Measurements from ENCODE around the gene SH2D5.

The SH2D5 gene

DNA sequence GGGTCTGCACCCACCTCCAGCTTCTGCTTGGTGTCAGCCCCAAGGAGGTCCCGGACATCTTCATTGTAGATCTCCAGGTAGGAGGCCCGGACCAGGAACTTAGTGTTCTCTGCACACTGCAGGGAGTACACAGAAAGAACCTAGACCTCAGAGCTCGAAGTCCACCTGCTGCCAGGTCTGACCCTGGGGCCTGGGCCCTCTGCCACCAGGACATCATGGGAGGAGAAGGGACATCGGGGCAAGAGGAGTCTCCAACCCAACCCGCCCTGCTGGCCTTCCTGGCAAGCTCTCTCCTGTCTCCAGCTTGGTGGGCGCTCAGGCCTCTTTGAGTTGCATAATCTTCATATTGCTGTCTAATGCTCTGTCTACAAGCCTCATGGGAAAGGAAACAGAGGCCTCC is 19.1 kb downstream of the SH2D5 start:
- DNase-seq: no peak

DNA sequence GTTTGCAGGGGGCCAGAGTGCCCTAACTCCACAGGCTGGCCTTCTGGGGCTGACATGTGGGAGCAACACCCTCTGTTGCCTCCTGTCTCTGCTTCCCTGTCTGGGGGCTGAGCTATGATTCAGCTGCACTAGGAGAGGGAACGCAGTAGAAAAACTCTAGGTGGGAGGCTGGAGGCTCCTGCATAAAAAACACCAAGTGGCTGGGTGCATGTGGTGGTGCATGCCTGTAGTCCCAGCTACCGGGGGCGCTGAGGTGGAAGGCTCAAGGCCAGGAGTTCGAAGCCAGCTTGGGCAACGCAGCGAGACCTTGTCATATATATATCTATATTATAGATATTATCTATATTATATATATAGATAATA is 20.3 kb downstream of the SH2D5 start:
- DNase-seq: peak in 1 of 2 donors; percentile 26

DNA sequence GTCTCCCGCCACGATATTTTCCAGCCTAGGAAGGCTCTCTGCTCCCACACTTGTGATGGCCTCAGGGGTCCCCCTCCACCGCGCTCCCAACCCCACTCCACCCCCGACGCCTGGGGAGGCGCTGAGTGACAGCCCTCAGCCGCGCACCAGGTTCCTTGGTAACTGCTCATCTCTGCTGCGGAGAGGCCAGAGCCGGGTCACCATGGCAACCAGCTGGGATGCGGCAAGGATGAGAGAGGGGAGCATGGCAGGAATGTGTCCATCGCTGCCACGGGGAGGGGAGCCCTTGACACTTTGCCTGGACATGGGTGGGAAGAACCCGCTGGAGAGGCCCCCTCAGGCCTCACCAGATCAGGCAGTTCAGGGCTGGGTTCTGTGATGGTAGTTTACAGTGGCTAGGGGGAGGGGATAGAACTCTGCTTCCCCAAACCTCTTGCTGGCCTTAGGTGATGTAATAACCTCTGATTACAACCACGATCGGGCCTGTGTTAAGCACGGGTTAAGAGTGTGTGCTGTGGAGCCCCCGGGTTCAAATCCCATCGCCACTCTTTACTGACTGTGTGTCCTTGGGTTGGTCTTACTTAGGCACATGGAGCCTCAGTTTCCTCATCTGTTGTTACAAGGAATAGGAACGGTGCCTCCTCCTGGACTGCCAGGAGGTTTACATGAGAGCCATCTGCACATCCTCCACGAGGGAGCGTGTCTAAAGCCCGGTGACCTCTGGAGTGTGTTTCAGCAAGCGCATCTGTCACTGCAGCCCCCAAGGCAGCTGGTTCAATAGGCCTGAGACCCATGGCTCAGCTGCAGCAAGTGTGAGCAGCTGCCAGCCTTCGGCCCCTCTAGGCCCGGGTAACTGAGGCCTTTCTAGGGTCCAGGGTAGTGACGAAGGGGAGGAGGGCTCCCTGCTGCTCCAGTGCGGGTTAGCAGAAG is 21.0 kb downstream of the SH2D5 start:
- DNase-seq: peak; percentile 46 to 54

DNA sequence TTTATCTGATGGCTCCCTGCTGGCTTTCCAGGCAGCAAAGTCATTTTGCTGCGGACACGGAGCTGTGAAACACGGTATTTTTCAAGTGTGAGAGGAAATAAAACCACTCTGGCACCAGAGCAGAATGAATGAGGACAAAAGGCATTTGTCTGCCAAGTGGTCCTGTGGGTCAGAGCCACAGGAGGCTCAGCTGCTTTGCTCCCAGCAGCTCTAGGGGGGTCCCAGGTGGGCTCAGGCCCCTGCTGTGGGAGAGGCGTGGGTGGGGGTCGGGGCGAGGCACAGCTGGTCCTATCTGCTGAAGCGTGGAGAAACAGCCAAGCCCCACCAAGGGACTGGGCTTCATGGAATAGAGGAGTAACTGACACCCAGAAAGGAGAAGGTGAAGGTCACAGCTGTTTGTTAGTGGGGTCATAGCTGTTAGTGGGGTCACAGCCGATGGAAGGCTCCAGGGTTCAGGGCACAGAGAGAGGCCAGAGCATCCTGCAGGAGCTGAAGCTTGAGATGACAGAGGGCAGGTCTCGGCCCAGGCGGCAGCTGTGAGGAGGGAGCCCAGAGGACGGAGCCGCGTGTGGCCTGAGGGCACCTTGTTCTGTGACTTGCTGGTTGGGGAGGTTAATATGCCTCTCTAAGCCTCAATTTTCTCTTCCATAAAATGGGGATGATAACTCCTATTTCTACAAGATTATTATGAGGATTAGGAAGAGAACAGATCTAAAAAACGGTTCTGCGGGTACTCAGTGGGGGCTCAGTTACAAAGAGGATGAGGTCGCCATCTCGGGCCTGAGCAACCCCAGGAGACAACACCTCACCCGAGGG is 21.8 kb downstream of the SH2D5 start:
- DNase-seq: no peak

DNA sequence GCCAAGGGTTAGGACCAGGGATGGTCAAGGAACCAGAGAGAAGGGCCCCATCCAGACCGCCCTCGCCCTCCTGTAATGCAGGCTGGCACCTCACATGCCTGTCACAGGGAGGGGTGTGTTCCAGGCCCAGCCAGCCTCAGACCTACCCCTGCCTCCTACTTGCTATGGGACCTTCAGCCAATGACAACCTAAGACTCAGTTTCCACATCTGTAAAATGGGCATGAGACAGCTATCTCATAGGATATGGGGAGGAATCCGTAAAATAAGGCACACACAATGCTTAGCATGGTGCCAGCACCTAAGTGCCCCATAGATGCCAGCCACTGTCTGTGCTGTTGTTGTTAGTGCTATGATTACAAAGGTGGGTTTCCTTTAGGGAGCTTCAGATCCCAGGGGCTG is 22.6 kb downstream of the SH2D5 start:
- DNase-seq: no peak

DNA sequence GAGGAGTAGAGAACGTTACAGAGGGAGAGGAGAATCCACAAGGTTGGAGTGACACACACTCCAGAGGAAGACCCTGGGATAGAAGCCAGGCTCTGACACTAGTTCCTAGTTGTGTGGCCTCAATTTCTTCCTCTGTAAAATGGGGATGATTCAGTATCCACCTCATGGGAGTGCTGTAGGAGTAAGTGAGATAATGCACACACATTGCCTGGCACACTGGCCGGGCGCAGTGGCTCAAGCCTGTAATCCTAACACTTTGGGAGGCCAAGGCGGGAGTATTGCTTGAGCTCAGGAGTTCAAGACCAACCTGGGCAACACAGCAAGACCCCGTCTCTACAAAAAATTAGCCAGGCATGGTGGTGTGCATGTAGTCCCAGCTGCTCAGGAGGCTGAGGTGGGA is 23.6 kb downstream of the SH2D5 start:
- DNase-seq: no peak

DNA sequence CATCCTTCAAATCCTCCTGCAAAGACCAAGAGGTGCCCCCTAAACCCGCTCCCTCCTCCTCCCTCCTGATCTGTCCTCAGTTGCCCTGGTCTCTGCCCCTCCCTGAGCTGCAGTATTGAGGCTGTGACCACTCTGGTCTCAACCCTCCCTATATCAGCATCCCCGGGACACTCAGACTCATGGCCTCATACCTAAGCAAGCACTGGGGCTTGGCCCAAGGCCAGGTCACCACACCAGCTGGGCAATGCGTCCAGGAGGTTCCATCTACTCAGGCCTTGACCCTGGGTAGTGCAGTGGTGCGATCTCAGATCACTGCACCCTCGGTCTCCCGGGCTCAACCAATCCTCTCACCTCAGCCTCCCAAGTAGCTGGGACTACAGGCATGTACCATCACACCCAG is 24.4 kb downstream of the SH2D5 start:
- no peak for DNase-seq

DNA sequence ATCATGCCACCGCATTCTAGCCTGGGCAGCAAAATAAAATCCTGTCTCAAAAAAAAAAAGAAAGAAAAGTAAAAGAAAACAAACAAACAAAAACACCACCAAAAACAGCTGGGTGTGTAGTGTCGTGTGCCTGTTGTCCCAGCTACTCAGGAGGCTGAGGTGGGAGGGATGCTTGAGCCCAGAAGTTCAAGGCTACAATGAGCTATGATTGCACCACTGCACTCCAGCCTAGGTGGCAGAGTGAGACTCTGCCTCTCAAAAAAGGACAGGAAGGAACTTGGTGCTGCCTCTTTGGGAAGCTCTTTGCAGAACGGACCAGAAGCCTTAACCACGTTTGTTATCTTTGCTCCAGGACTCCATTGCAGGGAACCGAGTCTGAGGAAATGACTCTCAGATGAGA is 25.7 kb downstream of the SH2D5 start:
- no peak for DNase-seq

DNA sequence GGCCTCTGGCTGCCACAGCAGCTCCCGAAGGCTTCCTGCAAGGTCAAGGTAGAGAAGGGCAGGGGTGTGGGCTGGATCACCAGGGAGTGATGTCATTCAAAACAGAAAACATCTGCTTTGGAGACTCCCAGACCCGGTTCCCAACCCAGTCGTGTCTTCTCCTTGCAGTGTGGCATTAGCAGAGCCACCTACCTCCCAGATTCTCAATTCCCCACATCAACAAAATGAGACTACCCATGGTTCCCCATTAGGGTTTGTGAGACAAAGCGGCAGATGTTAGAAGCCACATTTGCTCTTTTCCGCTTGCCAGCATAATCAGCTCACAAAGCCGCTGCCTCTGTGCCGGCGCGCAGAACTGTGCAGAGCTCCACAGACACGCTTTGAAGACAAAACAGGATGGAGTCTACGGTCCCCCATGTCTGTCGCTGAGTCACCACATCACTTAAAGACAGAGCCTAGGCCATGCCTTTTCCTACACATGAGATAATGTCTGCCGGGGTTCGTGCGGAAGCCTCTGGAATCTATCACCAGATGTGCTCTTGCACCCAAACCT is 27.2 kb downstream of the SH2D5 start:
- no peak for DNase-seq

DNA sequence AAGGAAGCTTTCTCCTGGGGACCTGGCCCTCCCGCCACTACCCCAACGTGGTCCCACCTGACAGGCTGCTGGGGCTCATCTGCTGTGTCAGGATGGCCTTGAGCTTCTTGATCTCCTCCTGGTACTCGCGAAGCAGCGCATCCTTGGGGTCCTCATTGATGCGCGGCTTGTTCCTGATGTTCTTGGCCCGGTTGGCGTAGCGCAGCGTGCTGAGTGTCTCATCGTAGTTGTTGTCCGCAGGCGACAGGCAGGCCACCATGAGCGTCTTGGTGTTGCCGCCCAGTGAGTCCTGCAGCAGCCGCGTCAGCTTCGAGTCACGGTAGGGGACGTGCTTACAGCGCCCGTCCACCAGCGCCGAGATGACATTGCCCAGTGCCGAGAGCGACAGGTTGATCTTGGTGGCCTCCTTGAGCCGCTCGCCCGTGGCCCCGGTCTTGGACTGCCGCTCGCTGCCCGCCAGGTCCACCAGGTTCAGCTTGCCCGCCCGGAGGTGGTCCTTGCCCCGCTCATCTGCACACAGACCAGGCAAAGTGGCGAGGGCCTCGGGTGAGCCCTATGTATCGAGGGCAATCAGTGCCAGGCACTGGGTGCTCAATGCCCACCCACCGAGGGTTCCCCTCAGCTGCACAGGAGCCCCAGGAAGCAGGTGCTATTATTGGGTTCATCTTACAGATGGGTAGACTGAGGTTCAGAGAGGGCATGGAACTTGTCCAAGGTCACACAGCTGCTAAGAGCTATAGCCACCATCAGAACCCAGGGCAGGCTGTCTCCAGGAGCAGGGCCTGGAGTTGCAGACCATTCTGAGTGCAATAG is 27.9 kb downstream of the SH2D5 start:
- no peak for DNase-seq

DNA sequence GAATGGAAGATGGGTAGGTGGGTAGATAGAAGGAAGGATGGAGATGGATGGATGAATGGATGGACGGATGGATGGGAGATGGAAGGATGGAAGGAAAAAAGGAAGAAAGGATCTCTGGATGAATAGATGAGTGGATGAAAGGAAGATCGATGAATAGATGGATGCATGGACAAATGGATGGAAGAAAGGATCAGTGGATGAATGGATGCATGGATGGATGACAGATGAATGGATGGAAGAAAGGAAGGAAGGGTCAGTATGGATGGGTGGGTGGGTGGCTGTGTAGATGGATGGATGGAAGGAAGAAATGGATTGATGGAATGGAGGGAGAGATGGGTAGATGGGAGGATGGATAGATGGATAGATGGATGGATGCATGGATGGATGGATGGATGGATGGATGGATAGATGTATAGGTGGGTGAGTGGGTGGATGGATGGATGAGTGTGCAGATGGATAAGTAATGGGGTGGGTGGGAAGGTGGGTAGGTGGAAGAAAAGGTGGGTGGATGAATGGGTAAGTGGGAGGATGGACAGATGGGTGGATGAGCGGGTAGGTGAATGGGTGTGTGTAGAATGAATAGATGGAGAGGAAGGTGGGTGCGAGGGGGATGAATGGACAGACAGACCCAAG is 29.3 kb downstream of the SH2D5 start:
- DNase-seq: no peak

DNA sequence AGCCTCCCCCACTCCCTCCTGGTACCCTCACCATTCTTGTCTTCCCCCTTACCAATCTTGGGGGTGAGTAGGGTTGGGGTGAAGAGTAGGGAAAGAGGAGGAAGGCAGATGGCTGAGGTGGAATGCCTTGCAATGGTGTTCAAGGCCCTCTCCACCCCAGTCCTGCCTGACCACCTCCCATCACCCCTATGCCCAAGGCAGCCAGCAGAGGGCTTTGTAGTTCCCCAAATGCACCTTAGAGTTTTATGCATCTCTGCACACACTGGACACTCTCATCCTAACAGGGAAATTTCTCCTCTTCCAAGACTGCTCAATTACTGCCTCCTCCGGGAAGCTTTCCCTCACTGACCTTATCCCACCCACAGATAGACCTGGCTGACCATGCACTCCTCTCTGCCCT is 30.1 kb downstream of the SH2D5 start:
- peak; percentile 15 to 21 for DNase-seq

DNA sequence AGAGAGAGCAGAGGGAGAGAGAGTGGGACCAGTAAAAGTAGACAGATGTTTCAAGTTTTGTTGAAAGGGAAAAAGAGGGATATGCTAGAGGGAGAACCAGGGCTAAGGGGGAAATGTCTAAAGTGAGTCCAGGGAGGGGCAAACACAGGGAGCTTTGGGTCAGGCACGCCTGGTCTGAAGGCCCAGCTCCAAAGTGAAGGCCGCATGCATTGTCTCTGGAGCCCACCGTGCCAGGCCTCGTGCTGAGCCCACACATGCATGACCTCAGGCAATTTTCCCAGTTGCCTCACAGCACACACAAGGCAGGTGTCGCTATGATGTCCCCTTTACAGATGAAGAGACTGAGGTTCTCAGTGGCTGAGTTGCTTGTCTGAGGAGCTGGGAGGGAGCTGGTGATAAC is 30.7 kb downstream of the SH2D5 start:
- DNase-seq: no peak

DNA sequence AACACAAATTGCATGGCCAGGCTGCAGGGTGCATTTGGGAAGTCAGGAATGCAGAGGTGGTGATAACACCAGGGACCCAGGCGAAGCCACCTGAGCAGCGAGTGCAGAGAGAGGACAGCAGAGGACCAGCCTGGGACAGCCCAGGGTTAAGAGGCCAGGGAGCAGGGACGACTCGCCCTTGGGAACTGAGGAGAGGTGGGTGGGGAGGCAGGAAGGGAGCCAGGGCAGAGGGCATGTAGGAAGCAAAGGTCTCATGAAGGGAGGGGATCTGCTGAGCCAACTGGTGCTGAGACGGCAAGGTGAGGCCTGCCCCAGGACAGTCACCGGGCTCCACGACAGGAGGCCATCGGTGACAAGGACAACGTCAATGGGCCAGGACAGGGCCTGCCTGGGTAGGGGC is 31.1 kb downstream of the SH2D5 start:
- DNase-seq: no peak

DNA sequence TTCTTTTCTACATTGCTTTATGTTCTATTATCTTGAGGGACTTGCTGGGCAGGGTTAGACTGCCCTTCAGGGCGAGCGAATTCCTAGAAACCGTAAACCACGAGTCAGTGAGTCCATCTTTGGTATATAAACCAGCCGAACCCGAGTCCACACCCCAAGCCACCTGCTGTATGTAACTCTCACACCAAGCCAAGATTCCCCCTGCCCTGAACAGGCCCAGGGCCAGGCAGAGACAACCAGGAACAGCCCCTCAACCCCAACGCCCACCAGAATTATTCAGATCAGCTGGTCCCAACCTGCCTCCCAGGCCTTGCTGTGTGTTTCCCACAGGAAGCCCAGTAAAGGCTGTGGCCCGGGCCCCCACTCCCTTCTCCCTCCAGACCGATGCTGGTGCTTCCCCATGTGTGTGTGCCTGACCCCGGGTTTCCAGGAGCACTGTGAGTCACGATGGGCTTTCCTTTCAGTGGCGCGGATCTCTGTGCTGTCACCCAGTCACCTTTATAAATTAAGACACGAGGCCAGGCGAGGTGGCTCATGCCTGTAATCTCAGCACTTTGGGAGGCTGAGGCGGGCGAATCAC is 31.8 kb downstream of the SH2D5 start:
- no peak for DNase-seq

DNA sequence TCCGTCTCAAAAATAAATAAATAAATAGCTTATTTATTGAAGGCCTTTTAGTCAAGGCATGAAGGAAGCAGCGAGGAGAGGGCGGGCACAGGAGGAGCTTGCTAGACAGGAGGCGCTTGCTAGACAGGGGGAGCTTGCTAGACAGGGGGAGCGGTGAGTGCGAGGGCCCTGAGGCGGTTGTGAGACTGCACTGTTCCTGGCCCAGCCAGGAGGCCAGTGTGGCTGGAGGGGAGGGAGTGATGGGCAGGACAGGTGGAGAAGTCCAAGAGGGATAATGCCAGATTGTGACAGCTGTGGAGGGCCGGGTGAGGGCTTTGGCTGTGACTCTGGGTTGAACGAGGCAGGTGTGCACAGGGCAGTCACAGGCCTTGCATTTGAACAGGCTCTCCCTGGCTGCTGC is 32.9 kb downstream of the SH2D5 start:
- no peak for DNase-seq

DNA sequence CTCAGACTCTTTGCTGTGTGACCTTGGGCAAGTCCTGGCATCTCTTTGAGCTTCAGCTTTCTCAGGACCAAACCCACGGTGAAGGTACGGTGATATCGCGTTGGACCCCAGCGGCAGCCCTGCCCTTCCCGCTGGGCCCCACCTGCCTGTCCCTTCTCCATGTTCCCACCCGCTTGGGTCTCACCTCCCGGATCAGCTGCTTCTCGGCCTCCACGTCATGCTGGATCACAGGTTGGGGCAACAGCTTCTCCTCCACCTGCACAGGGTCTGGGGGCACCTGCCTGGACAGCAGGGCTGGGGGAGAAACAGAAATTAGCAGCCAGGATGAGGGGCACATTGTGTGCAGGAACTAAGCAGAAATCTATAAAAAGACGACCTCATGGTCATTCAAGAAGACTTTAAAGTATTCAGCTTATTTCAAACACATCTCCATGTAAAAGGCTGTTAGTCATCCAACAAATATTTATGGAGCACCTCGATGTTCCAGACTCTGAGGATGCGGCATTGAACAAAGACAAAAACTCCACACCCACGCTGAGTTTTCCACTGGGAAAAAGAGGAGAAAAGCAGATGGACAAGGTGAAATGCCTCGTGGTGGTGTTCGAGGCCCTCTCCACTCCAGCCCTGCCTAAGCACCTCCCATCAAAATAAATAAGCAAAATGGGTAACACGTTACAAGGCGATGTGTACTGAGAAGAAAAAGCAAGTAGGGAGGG is 34.1 kb downstream of the SH2D5 start:
- DNase-seq: no peak

DNA sequence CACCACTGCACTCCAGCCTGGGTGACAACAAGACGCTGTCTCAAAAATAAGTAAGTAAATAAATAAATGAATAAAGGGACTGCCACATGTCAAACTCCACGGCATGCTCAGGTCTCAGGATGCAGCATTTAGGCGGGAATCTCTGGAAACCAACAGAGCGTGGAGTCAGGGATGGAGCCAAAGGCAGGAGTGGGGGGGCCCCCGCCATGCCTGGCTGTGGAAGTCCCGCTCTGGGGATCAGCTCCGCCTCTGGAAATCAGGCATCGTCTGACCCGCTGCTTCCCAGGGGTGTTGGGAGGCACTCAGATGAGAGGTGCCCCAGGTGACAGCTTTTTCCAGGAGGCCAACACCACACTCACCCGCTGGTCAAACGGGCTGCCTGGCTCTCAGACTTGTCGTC is 34.9 kb downstream of the SH2D5 start:
- no peak for DNase-seq

DNA sequence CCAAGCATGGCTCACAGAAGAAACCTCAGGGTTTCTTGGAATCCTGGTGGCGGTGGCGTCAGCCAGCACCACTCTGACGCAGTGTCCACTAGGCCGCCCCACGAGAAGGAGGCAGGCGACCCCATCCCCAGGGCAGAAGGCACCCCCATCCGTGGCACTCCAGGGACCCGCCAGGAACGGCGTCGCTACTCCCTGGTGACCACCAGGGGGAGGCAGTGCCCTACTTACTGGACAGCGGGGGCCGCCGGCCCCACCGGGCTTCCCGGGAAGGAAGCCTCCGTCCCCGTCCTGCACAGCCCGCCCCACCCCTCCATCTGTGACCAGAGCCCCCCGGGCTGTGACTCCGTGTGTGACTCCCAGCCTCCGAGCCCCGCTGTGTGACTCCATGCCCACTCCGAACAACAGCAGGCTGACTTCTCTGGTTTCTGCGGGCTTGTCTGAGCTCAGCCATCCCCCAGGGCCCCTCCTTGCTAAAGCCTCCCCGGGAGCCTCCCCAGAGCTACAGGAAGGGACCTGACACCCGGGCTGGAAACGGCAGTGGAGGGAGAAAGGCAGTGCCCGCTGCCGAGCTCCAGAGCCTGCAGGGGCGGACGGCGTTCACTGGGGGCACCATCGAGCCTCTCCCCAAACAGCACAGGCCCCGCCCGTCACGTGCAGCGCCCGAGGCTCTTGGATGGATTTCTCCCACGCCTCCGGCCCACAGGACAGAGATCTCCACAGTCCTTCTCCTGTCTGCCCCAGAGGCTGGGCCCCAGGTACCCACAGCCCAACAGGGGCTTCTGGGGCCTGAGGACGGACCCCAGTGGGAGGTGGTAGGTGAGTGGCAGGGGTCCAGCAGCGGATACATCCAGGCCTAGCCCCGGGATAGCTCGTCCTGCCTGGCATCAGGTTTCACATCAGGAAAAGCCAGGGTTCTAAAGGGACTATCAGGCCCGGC is 35.8 kb downstream of the SH2D5 start:
- DNase-seq: peak; percentile 85 to 90

DNA sequence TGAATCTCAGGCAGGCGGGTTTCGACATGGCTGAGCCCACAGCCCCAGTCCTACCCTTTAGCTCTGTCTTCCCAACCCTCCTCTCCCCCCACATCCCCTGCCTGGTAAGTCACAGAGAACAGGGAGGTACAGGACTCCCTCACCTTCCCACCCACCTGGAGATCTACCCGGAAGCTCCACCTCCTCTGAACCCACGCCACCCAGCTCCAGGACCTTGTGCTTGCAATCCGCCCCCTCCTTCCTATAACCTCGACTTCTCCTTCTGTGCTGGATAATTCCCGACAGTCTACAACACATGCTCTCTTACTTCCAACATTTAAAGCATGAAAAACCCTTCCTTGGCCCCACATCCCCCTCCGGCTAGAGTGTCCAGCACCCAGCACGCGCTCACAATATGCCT is 37.0 kb downstream of the SH2D5 start:
- DNase-seq: peak; percentile 24 to 61

All from inflammatory macrophage (primary cell).